Medulla oblongata (tissue), 1 donor: Measurements from ENCODE around the gene SUCLG2.
A peak's percentile ranks its signal among the peaks of the same experiment; 100 is the strongest.

Source experiments
- DNase-seq: peaks from one replicate; pipeline ENCODE4 v3.0.0-alpha.2; 2015; ENCODE audit errors: extremely low spot score

Gene SUCLG2, protein sequence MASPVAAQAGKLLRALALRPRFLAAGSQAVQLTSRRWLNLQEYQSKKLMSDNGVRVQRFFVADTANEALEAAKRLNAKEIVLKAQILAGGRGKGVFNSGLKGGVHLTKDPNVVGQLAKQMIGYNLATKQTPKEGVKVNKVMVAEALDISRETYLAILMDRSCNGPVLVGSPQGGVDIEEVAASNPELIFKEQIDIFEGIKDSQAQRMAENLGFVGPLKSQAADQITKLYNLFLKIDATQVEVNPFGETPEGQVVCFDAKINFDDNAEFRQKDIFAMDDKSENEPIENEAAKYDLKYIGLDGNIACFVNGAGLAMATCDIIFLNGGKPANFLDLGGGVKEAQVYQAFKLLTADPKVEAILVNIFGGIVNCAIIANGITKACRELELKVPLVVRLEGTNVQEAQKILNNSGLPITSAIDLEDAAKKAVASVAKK

GRCh38 chr3:67654099-67654843 is at the start of gene SUCLG2:
TSS of gene SUCLG2 (minus strand) at chr3:67654612. CDS start at chr3:67654586, 26 bp downstream.
- peak; percentile 84 for DNase-seq

GRCh38 chr3:67700596-67700995 is 46.2 kb upstream of the SUCLG2 start:
- no peak for DNase-seq

GRCh38 chr3:67699882-67700281 is 45.5 kb upstream of the SUCLG2 start:
- DNase-seq: no peak

- no peak for DNase-seq
Measured at GRCh38 chr3:67692621-67693020, 38.2 kb upstream of the SUCLG2 start.

DNA sequence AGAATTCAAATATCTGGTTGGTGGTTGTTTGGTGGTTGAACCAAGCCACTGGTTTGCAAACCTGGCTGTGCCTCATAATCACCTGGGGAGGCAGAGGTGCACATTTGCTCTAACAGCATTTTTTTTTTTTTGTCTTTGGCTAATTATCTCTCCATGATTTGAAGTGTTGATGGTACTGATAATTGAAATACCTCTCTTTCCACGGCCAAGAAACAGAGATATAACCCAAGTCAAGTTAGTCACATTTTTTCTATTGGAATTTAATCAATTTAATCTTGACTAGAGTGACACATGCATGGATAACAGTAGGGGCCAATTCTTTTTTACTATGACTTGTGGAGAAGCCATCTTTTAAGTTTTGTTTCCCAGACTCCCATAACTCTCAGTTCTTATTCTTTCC is 37.5 kb upstream of the SUCLG2 start:
- no peak for DNase-seq

- DNase-seq: no peak
Measured at GRCh38 chr3:67691207-67691606, 36.8 kb upstream of the SUCLG2 start.

GRCh38 chr3:67689806-67690205 is 35.4 kb upstream of the SUCLG2 start:
- no peak for DNase-seq

DNA sequence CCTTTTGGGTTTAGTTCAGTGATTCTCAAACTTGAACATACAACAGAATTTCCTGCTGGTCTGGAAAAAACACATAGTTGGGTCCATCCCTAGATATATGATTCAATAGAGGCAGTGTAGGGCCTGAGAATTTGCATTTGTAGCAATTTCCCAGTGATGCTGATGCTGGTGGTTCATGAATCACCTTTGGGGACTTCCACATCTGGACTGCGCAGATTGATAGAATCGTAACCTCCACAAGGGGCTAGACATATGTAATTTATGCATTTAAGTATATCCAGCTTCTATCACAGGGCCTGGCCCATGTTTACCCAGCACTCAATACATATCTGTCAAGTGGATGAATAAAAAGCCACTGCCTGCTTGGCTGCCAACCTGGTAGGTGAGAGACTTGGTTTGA is 33.8 kb upstream of the SUCLG2 start:
- no peak for DNase-seq

DNA sequence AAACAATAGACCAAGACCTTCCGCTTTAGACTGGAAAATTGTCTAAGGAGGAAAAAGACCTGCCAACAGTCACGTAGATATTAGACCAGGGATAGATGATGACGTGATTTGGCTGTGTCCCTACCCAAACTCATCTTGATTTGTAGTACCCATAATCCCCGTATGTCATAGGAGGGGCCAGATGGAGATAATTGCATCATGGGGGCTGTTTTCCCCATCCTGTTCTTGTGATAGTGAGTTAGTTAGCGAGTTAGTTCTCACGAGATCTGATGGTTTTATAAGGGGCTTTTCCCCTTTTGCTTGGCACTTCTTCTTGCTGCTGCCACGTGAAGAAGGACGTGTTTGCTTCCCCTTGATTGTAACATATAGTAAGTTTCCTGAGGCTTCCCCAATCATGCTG is 31.7 kb upstream of the SUCLG2 start:
- DNase-seq: no peak

DNA sequence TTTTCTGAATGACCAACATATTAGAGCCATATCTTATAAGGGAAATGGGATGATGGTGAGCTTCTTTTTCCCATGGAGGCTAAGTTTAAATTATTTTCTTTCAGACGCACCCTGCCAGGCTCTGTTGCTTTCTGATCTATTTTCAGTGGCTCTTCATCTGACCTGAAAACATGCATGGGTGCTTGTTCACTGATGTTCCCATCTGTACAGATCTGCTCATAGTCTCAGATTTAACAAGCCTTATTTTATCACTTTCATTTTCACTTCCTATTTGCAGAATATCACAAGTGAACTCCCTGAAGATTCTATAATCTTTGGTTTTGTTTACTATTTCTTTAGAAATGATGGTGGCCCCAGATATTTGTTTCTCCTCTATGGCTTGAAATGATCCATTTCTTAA is 31.1 kb upstream of the SUCLG2 start:
- DNase-seq: peak; percentile 10

DNA sequence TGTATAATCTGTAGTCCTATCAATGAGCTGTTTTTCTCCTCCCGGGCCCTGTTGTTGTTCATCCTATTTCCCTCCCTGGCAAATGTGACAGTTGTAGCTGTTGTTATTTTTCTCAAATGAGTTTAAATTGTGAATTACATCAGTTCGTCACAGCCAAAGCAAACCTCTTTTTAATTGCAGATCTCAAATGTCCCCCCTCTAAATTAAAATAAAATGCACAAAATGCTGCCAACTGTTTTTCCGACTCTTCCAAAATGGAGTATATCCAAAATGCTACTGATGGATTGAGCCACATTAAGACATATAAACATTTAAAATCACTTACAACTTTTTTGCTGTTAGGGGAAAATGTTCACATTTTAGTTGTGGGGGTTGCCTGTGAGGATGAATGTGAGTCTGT is 29.8 kb upstream of the SUCLG2 start:
- DNase-seq: no peak

- no peak for DNase-seq
Measured at GRCh38 chr3:67683522-67683921, 29.1 kb upstream of the SUCLG2 start.

- no peak for DNase-seq
Measured at GRCh38 chr3:67678665-67679064, 24.3 kb upstream of the SUCLG2 start.

- DNase-seq: no peak
Measured at GRCh38 chr3:67674055-67674454, 19.6 kb upstream of the SUCLG2 start.

DNA sequence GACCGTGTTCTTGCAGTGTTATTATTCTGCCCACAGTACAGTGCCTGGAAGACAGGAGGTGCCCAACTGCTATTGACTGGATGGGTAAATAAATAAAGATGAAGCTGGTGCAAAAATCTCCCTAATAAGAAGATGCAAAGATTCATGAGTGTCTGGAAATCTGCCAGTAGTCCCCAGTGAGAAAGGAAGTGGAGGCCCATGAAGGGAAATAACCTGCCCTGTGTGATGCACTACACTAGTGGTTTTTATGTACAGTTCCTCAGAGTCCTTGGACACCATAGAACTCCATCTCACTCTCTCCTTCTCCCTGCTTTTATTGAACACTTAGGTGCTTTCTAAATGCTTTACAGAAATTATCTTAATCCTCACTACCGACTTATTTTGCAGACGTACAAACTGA is 8.3 kb upstream of the SUCLG2 start:
- DNase-seq: no peak

DNA sequence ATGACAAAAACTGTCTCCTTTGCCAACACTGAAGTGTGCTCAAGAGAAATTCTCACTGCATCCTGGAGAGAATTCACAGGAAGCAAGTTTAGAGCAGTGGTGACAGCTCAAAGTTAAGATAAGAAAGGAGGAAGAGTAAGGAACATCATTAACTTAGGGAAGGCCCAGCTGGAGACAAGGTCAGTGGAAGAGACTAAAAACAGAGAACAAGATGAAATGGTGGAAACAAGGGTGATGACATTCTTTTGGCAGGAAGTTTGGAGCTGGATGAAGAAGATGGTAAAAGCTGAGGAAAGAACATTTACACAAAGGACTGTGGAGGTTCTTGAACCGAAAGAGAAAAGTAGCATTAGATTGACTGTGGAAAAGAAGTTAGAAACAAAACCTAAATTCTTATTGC is 6.7 kb upstream of the SUCLG2 start:
- DNase-seq: no peak

- no peak for DNase-seq
Measured at GRCh38 chr3:67657192-67657591, 2.8 kb upstream of the SUCLG2 start.

- DNase-seq: no peak
Measured at GRCh38 chr3:67656614-67657013, 2.2 kb upstream of the SUCLG2 start.

DNA sequence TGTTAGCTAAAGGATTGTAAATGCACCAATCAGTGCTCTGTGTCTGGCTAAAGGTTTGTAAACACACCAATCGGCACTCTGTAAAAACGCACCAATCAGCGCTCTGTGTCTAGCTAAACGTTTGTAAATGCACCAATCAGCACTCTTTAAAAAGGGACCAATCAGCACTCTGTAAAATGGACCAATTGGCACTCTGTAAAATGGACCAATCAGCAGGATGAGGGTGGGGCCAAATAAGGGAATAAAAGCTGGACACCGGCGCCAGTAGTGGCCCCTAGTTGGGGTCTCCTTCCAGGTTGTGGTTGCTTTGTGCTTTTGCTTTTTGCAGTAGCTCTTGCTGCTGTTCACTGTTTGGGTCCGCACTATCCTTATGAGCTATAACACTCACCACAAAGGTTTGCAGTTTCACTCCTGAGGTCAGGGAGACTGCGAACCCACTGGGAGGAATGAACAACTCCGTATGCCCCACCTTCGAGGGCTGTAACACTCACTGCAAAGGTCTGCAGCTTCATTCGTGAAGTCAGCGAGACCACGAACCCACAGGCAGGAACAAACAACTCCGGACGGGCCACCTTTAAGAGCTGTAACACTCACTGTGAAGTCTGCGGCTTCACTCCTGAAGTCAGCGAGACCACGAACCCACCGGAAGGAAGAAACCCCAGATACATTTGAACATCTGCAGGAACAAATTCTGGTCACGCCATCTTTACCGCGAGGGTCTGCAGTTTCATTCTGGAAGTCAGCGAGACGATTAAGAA is 1.1 kb upstream of the SUCLG2 start:
- peak; percentile 29 for DNase-seq

DNA sequence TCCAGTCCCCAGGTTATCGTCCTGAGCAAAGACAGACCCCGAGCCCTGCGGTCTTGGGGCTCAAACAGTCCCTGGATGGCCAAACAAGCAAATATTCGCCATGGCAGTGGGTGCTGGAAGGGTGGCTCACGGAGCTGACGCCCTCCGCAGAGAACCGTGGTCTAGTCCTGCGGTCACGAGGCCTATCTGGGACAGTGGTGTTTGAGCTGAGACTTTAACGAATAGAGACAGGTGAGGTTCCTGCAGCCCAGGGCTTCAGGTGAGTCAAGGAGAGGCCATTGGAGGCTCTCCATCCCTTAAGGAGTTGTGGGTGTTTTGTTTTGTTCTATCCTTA is 399 bp upstream of the SUCLG2 start:
- no peak for DNase-seq

- DNase-seq: no peak
Measured at GRCh38 chr3:67653425-67654098, 850 bp downstream of the SUCLG2 start.

- DNase-seq: no peak
Measured at GRCh38 chr3:67650084-67650483, 4.3 kb downstream of the SUCLG2 start.
